ENCODE data around the gene TM9SF3.

DNA sequence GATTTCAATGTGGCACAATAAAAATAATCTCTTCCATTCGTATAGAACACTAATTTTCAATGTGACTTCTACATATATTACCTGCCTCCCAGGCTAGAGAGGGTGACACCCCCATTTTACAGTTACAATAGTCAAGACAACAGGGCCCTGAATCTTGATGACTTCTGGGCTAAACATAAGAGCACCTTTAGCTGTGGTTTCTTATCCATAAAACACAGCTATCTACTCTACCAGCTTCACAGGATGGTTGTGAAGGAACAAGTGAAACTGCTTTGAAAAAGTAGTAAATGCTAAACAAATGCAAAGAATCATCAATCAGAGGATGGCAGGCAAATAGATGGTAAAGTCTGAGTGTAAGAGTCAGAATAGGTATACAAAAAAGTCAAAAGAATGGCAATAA is 69.5 kb downstream of the TM9SF3 start:
- TF ChIP-seq, protein P1, sequence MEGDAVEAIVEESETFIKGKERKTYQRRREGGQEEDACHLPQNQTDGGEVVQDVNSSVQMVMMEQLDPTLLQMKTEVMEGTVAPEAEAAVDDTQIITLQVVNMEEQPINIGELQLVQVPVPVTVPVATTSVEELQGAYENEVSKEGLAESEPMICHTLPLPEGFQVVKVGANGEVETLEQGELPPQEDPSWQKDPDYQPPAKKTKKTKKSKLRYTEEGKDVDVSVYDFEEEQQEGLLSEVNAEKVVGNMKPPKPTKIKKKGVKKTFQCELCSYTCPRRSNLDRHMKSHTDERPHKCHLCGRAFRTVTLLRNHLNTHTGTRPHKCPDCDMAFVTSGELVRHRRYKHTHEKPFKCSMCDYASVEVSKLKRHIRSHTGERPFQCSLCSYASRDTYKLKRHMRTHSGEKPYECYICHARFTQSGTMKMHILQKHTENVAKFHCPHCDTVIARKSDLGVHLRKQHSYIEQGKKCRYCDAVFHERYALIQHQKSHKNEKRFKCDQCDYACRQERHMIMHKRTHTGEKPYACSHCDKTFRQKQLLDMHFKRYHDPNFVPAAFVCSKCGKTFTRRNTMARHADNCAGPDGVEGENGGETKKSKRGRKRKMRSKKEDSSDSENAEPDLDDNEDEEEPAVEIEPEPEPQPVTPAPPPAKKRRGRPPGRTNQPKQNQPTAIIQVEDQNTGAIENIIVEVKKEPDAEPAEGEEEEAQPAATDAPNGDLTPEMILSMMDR (IDR thresholded peaks at IDR 0.05; ENCODE audit: low read length) = no peak
- no peak for TF ChIP-seq EZH2 (IDR thresholded peaks at IDR 0.05; ENCODE audit: borderline replicate concordance, low read length)
